PC-3 (cell line): ENCODE results near the gene DDX42. TPM values are rescaled to one million over a fixed set of nuclear protein-coding genes. Genes with fewer than 3 reads are reported as not detected.

Experiments
- ATAC-seq: fragments of 200-7000 bp; cut with Tn5 transposase; 2 replicates; pipeline ENCODE4 v1.9.1; 2020; ENCODE audit warnings: mild to moderate bottlenecking, moderate library complexity
- BruUV-seq: library from RNA; stranded (reverse); fragments of 400-500 nt; replicated peaks from 2 replicates; lab custom pipeline; 2021; lab: Mats Ljungman, UMichigan
- CTCF ChIA-PET: fragments of 300-600 bp; sonication (Branson Sonifier 250); formaldehyde crosslinking; loops from one replicate; lab custom pipeline; 2022; ENCODE audit warnings: antibody characterized with exemption; lab: Charles Lee
- POLR2A ChIA-PET: fragments of 300-600 bp; sonication (Branson Sonifier 250); formaldehyde crosslinking; loops from one replicate; lab custom pipeline; 2022; ENCODE audit warnings: antibody characterized with exemption; ENCODE audit not compliant: unreplicated experiment; lab: Charles Lee
- DNase-seq: peaks from one replicate; pipeline ENCODE4 v3.0.0-alpha.2; 2015
- H2AFZ ChIP-seq: fragments of 300-600 bp; sonication (generic); 2 replicates; pipeline ENCODE4 v1.6.0; 2016; ENCODE audit warnings: antibody characterized with exemption, low read length
- H3F3A ChIP-seq: fragments of 300-600 bp; sonication (generic); one replicate; pipeline ENCODE4 v1.6.0; 2017; ENCODE audit warnings: antibody characterized with exemption, low read length, control low read depth, mild to moderate bottlenecking; ENCODE audit not compliant: unreplicated experiment
- H3K27ac ChIP-seq: fragments of 300-600 bp; sonication (generic); 2 replicates; pipeline ENCODE4 v1.5.1; 2016; ENCODE audit warnings: mild to moderate bottlenecking, low read length
- H3K27me3 ChIP-seq: fragments of 300-600 bp; sonication (generic); 2 replicates; pipeline ENCODE4 v1.6.1; 2016; ENCODE audit warnings: low read length, mixed read lengths
- H3K36me3 ChIP-seq: fragments of 300-600 bp; sonication (generic); 2 replicates; pipeline ENCODE4 v1.6.1; 2016; ENCODE audit warnings: low read depth, mixed run types, low read length, mixed read lengths
- H3K4me1 ChIP-seq: fragments of 300-600 bp; sonication (generic); 2 replicates; pipeline ENCODE4 v1.5.1; 2016; ENCODE audit warnings: low read length; ENCODE audit not compliant: insufficient read depth
- H3K4me2 ChIP-seq: fragments of 300-600 bp; sonication (generic); 2 replicates; pipeline ENCODE4 v1.6.0; 2016; ENCODE audit warnings: low read length
- H3K4me3 ChIP-seq: fragments of 300-600 bp; sonication (generic); 2 replicates; pipeline ENCODE4 v1.5.1; 2016; ENCODE audit warnings: mild to moderate bottlenecking, low read length, mixed read lengths
- H3K79me2 ChIP-seq: fragments of 300-600 bp; sonication (generic); 2 replicates; pipeline ENCODE4 v1.6.1; 2017; ENCODE audit warnings: low read length, mixed read lengths
- H3K9ac ChIP-seq: fragments of 300-600 bp; sonication (generic); 2 replicates; pipeline ENCODE4 v1.6.0; 2016; ENCODE audit warnings: mild to moderate bottlenecking, low read length
- H3K9me2 ChIP-seq: fragments of 300-600 bp; sonication (generic); replicated peaks from 2 replicates; pipeline ENCODE4 v1.6.1; 2016; ENCODE audit warnings: mixed run types, low read length, mixed read lengths
- H3K9me3 ChIP-seq: fragments of 300-600 bp; sonication (generic); 2 replicates; pipeline ENCODE4 v1.6.1; 2016; ENCODE audit warnings: low read length, mixed read lengths
- H4K20me1 ChIP-seq: fragments of 300-600 bp; sonication (generic); 2 replicates; pipeline ENCODE4 v1.6.1; 2016; ENCODE audit warnings: low read length, mixed read lengths
- CTCF ChIP-seq: fragments of 300-600 bp; sonication (generic); conservative IDR thresholded peaks from 2 replicates; pipeline ENCODE4 v1.5.1; 2017; ENCODE audit warnings: antibody characterized with exemption, low read depth, mild to moderate bottlenecking, low read length
- EZH2 ChIP-seq: fragments of 300-600 bp; sonication (generic); IDR thresholded peaks from one replicate; pipeline ENCODE4 v1.6.1; 2017; ENCODE audit warnings: antibody characterized with exemption, mild to moderate bottlenecking, low read length; ENCODE audit not compliant: unreplicated experiment
- intact Hi-C: fragments of 100-400 bp; cut with micrococcal nuclease; formaldehyde crosslinking; loops from 2 replicates; pipeline ENCODE4 v1.9.0; 2023
- total RNA-seq: library from RNA; depleted of rRNA; stranded (reverse); fragments of >200 nt; gene quantifications from 2 replicates; pipeline ENCODE4 v1.2.3, GENCODE V29; 2014

The DDX42 gene
- total RNA-seq, 1 experiment from 2014 or later, result 72.4 TPM

- Histone ChIP-seq H3K9me2 (no peaks in the 10 kb centered on the region), H3K9ac (no peak overlapping the region), H3K27me3 (no peaks in the 10 kb centered on the region), H3K4me2 (no peak overlapping the region), H3K36me3 (no peaks in the 10 kb centered on the region), H2AFZ (no peak overlapping the region), H3K4me1 (no peaks in the 10 kb centered on the region), H4K20me1 (no peaks in the 10 kb centered on the region), H3K9me3 (peaks cover 3% of the 10 kb centered on the region; the same call in 1 of the 2 replicates), H3F3A (no peaks in the 10 kb centered on the region), H3K79me2 (no peaks in the 10 kb centered on the region), H3K27ac (no peak overlapping the region), H3K4me3 (no peak overlapping the region)
- intact Hi-C loops, result no loop called here
- no TSS peak for BruUV-seq
- ChIA-PET CTCF (interaction anchor here (0.6 kb wide), 1 partner anchor 9 kb away, joined by 4 read pairs; no protein-coding TSS in a partner anchor), POLR2A (no interaction called here)
- DNase-seq (no peak), ATAC-seq (no peak)
- TF ChIP-seq EZH2 (no peak), CTCF (no peak)
Observed at GRCh38 chr17:63847525-63848249, 73.7 kb downstream of the DDX42 start.

- intact Hi-C loops, result no loop called here
Observed at GRCh38 chr17:63848834-63849689, 75.1 kb downstream of the DDX42 start.

More at GRCh38 chr17:63848834-63849689, 75.1 kb downstream of the DDX42 start:
- Histone ChIP-seq H3F3A (no peaks in the 10 kb centered on the region), H3K9me2 (no peaks in the 10 kb centered on the region), H3K4me1 (no peaks in the 10 kb centered on the region), H2AFZ (peak overlapping the region; percentile 71), H3K4me2 (peak overlapping the region; percentile 72), H3K4me3 (peak overlapping the region; percentile 20), H3K79me2 (no peaks in the 10 kb centered on the region), H3K27me3 (no peaks in the 10 kb centered on the region), H3K27ac (no peak overlapping the region), H3K9me3 (peaks cover 3% of the 10 kb centered on the region; the same call in 1 of the 2 replicates), H4K20me1 (no peaks in the 10 kb centered on the region), H3K36me3 (no peaks in the 10 kb centered on the region), H3K9ac (peak overlapping the region; percentile 54)
- ATAC-seq, result peak; percentile 94
- peak; percentile 95 for DNase-seq
- ChIA-PET POLR2A (interaction anchor here (0.6 kb wide), 1 partner anchor 22 kb away, joined by 6 read pairs; no protein-coding TSS in a partner anchor), CTCF (interaction anchor here (0.6 to 1.0 kb wide), 5 partner anchors 10 to 1275 kb away, joined by 3 to 7 read pairs (median 3); no protein-coding TSS in a partner anchor)
- peak; percentile 85 for TF ChIP-seq CTCF
- no peak for TF ChIP-seq EZH2
- no TSS peak for BruUV-seq
